Liver (tissue), 3 donors: ENCODE results near the gene PRSS56.

Experiments used
- EGR1 ChIP-seq, 2 donors: IDR thresholded peaks; 2 replicates each; pipeline ENCODE4 v1.6.1; 2016 to 2018; ENCODE audit warnings: antibody characterized with exemption in 2 of 2, low read depth in 2 of 2
- GABPA ChIP-seq, 2 donors: IDR thresholded peaks in 1 of 2; conservative IDR thresholded peaks in 1 of 2; 2 replicates each; pipeline ENCODE4 v1.6.1; 2016; ENCODE audit warnings: antibody characterized with exemption in 2 of 2, mild to moderate bottlenecking in 1 of 2, moderate library complexity in 1 of 2
- HNF4A ChIP-seq, 2 donors: conservative IDR thresholded peaks; 2 replicates each; pipeline ENCODE4 v1.6.1; 2016; ENCODE audit warnings: antibody characterized with exemption in 2 of 2, mild to moderate bottlenecking in 2 of 2
- JUND ChIP-seq, 2 donors: IDR thresholded peaks; 2 replicates each; pipeline ENCODE4 v1.6.1; 2016; ENCODE audit warnings: antibody characterized with exemption in 2 of 2
- REST ChIP-seq: IDR thresholded peaks from 2 replicates; pipeline ENCODE4 v1.6.1; 2016; ENCODE audit warnings: antibody characterized with exemption, mild to moderate bottlenecking
- SP1 ChIP-seq: IDR thresholded peaks from 2 replicates; pipeline ENCODE4 v1.6.1; 2018; ENCODE audit warnings: antibody characterized with exemption, mild to moderate bottlenecking
- TAF1 ChIP-seq: conservative IDR thresholded peaks from 2 replicates; pipeline ENCODE4 v1.6.1; 2016; ENCODE audit warnings: antibody characterized with exemption, mild to moderate bottlenecking
- YY1 ChIP-seq: IDR thresholded peaks from 2 replicates; pipeline ENCODE4 v1.6.1; 2016; ENCODE audit warnings: antibody characterized with exemption, mild to moderate bottlenecking
- ZBTB33 ChIP-seq: IDR thresholded peaks from 2 replicates; pipeline ENCODE4 v1.6.1; 2016; ENCODE audit warnings: antibody characterized with exemption
- TF ChIP-seq, protein P1 (sequence below): fragments of 150-350 bp; IDR thresholded peaks from 2 replicates; pipeline ENCODE4 v1.5.1; 2017; ENCODE audit warnings: improper control_type of control experiment, low read depth, low read length; ENCODE audit not compliant: missing input control
- TF ChIP-seq, protein P2 (sequence below): IDR thresholded peaks from 2 replicates; pipeline ENCODE4 v1.6.1; 2016; ENCODE audit warnings: antibody characterized with exemption
- donor health status: healthy.
- donor health status: healthy.

- TF ChIP-seq, protein P1, sequence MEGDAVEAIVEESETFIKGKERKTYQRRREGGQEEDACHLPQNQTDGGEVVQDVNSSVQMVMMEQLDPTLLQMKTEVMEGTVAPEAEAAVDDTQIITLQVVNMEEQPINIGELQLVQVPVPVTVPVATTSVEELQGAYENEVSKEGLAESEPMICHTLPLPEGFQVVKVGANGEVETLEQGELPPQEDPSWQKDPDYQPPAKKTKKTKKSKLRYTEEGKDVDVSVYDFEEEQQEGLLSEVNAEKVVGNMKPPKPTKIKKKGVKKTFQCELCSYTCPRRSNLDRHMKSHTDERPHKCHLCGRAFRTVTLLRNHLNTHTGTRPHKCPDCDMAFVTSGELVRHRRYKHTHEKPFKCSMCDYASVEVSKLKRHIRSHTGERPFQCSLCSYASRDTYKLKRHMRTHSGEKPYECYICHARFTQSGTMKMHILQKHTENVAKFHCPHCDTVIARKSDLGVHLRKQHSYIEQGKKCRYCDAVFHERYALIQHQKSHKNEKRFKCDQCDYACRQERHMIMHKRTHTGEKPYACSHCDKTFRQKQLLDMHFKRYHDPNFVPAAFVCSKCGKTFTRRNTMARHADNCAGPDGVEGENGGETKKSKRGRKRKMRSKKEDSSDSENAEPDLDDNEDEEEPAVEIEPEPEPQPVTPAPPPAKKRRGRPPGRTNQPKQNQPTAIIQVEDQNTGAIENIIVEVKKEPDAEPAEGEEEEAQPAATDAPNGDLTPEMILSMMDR: no peak
- TF ChIP-seq TAF1 (no peak), YY1 (no peak), GABPA (IDR thresholded peaks at IDR 0.05 in 1 of 2, conservative IDR thresholded peaks at IDR 0.05 in 1 of 2) (no peak), REST (no peak), ZBTB33 (no peak), EGR1 (IDR thresholded peaks at IDR 0.05; ENCODE audit: low read depth in 2 of 2) (no peak), JUND (IDR thresholded peaks at IDR 0.05) (no peak), HNF4A (conservative IDR thresholded peaks at IDR 0.05) (no peak), SP1 (no peak)
- TF ChIP-seq, protein P2, sequence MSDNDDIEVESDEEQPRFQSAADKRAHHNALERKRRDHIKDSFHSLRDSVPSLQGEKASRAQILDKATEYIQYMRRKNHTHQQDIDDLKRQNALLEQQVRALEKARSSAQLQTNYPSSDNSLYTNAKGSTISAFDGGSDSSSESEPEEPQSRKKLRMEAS: no peak
Observed at GRCh38 chr2:232549655-232550353, 29.6 kb downstream of the PRSS56 start.
